Measurements from ENCODE around the gene SGMS1.
A peak's percentile ranks its signal among the peaks of the same experiment; 100 is the strongest.

SGMS1 gene

DNA sequence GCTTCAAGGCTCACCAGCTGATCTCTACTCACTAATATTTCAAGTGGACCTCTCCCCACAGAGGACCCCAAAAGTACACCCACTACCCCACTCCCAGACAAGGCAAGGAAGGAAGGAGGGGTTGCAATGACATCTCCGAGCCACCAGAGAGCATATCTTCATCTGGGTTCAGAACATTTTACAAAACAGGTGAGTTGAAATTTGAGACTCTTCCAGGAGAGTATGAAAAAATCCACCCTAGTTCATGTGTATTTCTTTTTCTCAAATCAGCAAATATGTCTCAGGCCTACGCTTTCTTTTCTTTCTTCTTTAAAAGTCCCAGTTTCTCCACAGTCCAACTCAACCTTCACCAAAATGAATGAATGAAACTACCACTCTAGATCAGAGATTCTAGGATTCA, 61.9 kb downstream of the SGMS1 start:
- Histone ChIP-seq H3K36me3 (ENCODE audit: control insufficient read depth, low read length) (no peaks in the 10 kb centered on the region), H3F3A (ENCODE audit: control insufficient read depth, insufficient read depth) (peaks cover 2% of the 10 kb centered on the region; the same call in 1 of the 2 replicates), H3K4me1 (ENCODE audit: control insufficient read depth, low read length) (peaks cover 14% of the 10 kb centered on the region), H3K4me2 (ENCODE audit: low read length) (peak overlapping the region; percentile 78), H3K9me2 (replicated peaks; ENCODE audit: control insufficient read depth, low read length) (no peaks in the 10 kb centered on the region), H3K4me3 (ENCODE audit: low read length) (peak overlapping the region; percentile 71), H3K27ac (ENCODE audit: low read depth, low read length) (peak overlapping the region; percentile 67), H4K20me1 (ENCODE audit: control insufficient read depth, insufficient read depth, low read depth, low read length) (peaks cover 3% of the 10 kb centered on the region; the same call in 1 of the 2 replicates), H3K27me3 (ENCODE audit: control insufficient read depth, low read length) (no peaks in the 10 kb centered on the region), H3K79me2 (ENCODE audit: control insufficient read depth, low read length) (no peaks in the 10 kb centered on the region), H3K9me3 (ENCODE audit: control insufficient read depth, insufficient read depth, low read length) (no peaks in the 10 kb centered on the region)
- no peak for TF ChIP-seq EZH2phosphoT487 (IDR thresholded peaks at IDR 0.05; ENCODE audit: borderline replicate concordance, low read length)
- TF ChIP-seq, protein P1, sequence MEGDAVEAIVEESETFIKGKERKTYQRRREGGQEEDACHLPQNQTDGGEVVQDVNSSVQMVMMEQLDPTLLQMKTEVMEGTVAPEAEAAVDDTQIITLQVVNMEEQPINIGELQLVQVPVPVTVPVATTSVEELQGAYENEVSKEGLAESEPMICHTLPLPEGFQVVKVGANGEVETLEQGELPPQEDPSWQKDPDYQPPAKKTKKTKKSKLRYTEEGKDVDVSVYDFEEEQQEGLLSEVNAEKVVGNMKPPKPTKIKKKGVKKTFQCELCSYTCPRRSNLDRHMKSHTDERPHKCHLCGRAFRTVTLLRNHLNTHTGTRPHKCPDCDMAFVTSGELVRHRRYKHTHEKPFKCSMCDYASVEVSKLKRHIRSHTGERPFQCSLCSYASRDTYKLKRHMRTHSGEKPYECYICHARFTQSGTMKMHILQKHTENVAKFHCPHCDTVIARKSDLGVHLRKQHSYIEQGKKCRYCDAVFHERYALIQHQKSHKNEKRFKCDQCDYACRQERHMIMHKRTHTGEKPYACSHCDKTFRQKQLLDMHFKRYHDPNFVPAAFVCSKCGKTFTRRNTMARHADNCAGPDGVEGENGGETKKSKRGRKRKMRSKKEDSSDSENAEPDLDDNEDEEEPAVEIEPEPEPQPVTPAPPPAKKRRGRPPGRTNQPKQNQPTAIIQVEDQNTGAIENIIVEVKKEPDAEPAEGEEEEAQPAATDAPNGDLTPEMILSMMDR (IDR thresholded peaks at IDR 0.05; ENCODE audit: low read depth, low read length, poor library complexity, severe bottlenecking): peak; percentile 84

DNA sequence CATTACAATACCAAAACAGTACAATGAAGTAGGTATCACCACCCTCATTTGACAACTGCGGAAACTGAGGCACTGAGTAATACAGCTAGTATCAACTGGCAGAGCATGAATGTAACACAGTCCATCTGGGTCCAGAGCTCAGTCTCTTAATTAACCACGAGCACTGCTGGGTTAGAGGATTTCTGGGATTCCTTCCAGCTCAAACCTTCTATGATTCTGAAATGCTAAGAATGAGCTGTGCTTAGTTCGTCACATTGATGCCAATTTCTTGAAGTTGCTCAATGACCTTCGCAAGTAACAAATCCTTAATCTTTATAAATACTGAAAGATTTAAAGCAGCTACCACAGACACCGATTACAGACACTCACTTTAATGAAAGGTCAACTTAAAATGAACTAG, 62.5 kb downstream of the SGMS1 start:
- Histone ChIP-seq H3K4me3 (ENCODE audit: low read length) (no peak overlapping the region), H3K27ac (ENCODE audit: low read depth, low read length) (no peak overlapping the region), H3F3A (ENCODE audit: control insufficient read depth, insufficient read depth) (peaks cover 2% of the 10 kb centered on the region; the same call in 1 of the 2 replicates), H4K20me1 (ENCODE audit: control insufficient read depth, insufficient read depth, low read depth, low read length) (peaks cover 3% of the 10 kb centered on the region; the same call in 1 of the 2 replicates), H3K9me3 (ENCODE audit: control insufficient read depth, insufficient read depth, low read length) (no peaks in the 10 kb centered on the region), H3K79me2 (ENCODE audit: control insufficient read depth, low read length) (no peaks in the 10 kb centered on the region), H3K9me2 (replicated peaks; ENCODE audit: control insufficient read depth, low read length) (no peaks in the 10 kb centered on the region), H3K36me3 (ENCODE audit: control insufficient read depth, low read length) (no peaks in the 10 kb centered on the region), H3K4me1 (ENCODE audit: control insufficient read depth, low read length) (peaks cover 14% of the 10 kb centered on the region), H3K27me3 (ENCODE audit: control insufficient read depth, low read length) (no peaks in the 10 kb centered on the region), H3K4me2 (ENCODE audit: low read length) (no peak overlapping the region)
- no peak for TF ChIP-seq EZH2phosphoT487 (IDR thresholded peaks at IDR 0.05; ENCODE audit: borderline replicate concordance, low read length)
- TF ChIP-seq, protein P1 (IDR thresholded peaks at IDR 0.05; ENCODE audit: low read depth, low read length, poor library complexity, severe bottlenecking): no peak

DNA sequence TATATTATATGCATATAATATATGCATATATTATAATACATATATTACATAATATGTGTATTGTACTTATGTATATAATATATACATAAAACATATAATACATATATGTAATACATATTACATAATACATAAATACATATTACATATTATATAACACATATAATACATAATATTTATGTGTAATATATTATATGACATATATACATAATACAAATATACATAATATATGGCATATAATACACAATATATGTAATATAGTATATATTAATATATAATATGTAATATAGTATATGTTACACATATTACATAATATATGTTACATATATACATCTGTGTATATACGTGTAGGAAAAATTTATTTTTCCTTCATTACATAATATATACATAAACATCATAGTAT, 63.4 kb downstream of the SGMS1 start:
- H3K9me3 ChIP-seq (ENCODE audit: control insufficient read depth, insufficient read depth, low read length): no peaks in the 10 kb centered on the region
- no peak overlapping the region for H3K4me2 ChIP-seq (ENCODE audit: low read length)
- no peak overlapping the region for H3K27ac ChIP-seq (ENCODE audit: low read depth, low read length)
- H3F3A ChIP-seq (ENCODE audit: control insufficient read depth, insufficient read depth): peaks cover 2% of the 10 kb centered on the region; the same call in 1 of the 2 replicates
- H3K27me3 ChIP-seq (ENCODE audit: control insufficient read depth, low read length): no peaks in the 10 kb centered on the region
- no peaks in the 10 kb centered on the region for H3K9me2 ChIP-seq (replicated peaks; ENCODE audit: control insufficient read depth, low read length)
- no peaks in the 10 kb centered on the region for H3K79me2 ChIP-seq (ENCODE audit: control insufficient read depth, low read length)
- H4K20me1 ChIP-seq (ENCODE audit: control insufficient read depth, insufficient read depth, low read depth, low read length): peaks cover 3% of the 10 kb centered on the region; the same call in 1 of the 2 replicates
- H3K36me3 ChIP-seq (ENCODE audit: control insufficient read depth, low read length): no peaks in the 10 kb centered on the region
- H3K4me3 ChIP-seq (ENCODE audit: low read length): no peak overlapping the region
- peaks cover 23% of the 10 kb centered on the region for H3K4me1 ChIP-seq (ENCODE audit: control insufficient read depth, low read length)
- TF ChIP-seq, protein P1 (IDR thresholded peaks at IDR 0.05; ENCODE audit: low read depth, low read length, poor library complexity, severe bottlenecking): no peak
- TF ChIP-seq EZH2phosphoT487 (IDR thresholded peaks at IDR 0.05; ENCODE audit: borderline replicate concordance, low read length): no peak

All from DOHH2 (cell line).